Astrocyte of the cerebellum (primary cell): ENCODE results near the gene MLLT1.

ENCODE experiments used
- DNase-seq: peaks from one replicate; pipeline ENCODE4 v3.0.0-alpha.2; 2011; ENCODE audit warnings: low read depth
- H3K4me3 ChIP-seq: 2 replicates; pipeline ENCODE4 v1.5.1; 2011; ENCODE audit warnings: mild to moderate bottlenecking, low read depth, low read length, moderate library complexity
- in situ Hi-C: cut with HindIII; loops from 2 replicates; pipeline ENCODE4 v1.10.0; 2017; ENCODE audit warnings: low sequenced_read_pairs
- TF ChIP-seq, protein P1 (sequence below): IDR thresholded peaks from 2 replicates; pipeline ENCODE4 v1.5.1; 2012; ENCODE audit warnings: low read length, low read depth, moderate library complexity, mild to moderate bottlenecking; ENCODE audit errors: missing control alignments

MLLT1 gene

DNA sequence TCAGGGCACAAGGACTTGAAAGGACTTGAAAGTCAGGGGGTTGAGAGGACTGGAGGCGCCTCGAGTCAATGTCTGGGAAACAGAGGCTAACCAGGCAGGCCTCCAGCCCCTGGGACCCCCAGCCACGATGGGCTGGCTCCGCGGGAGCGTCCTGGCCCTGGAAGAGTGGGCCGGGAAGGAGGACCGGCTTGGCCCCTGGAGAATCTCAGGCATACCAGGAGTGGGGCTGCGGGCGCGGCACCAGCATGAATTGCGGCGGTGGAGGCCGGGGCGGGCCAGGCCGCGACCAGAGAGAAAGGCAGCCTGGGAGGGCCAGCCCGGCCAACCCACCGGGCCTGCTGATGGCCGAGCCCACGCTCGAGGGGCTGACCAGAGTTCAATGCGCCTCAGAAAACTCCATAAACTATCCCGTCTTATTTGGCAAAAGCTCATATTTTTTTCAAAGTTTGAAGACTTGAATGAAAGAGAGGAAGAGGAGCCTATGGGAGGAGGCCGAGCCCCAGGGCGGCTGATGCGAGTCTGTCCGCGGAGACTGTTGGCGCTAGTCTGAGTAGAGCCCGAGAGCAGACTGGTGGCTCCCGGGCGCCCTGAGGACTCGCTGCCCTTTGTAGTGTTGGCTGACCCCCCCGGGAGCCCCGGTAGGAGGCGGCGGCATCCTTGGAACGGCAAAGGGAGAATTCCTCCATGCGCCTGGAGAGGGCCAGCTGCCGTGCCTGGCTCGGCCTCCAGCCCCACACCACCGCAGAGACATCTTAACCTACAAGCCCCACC is 68.0 kb downstream of the MLLT1 start:
- in situ Hi-C loops, result no loop called here
- DNase-seq, result no peak
- TF ChIP-seq, protein P1, sequence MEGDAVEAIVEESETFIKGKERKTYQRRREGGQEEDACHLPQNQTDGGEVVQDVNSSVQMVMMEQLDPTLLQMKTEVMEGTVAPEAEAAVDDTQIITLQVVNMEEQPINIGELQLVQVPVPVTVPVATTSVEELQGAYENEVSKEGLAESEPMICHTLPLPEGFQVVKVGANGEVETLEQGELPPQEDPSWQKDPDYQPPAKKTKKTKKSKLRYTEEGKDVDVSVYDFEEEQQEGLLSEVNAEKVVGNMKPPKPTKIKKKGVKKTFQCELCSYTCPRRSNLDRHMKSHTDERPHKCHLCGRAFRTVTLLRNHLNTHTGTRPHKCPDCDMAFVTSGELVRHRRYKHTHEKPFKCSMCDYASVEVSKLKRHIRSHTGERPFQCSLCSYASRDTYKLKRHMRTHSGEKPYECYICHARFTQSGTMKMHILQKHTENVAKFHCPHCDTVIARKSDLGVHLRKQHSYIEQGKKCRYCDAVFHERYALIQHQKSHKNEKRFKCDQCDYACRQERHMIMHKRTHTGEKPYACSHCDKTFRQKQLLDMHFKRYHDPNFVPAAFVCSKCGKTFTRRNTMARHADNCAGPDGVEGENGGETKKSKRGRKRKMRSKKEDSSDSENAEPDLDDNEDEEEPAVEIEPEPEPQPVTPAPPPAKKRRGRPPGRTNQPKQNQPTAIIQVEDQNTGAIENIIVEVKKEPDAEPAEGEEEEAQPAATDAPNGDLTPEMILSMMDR, result no peak
- no peak overlapping the region for H3K4me3 ChIP-seq

DNA sequence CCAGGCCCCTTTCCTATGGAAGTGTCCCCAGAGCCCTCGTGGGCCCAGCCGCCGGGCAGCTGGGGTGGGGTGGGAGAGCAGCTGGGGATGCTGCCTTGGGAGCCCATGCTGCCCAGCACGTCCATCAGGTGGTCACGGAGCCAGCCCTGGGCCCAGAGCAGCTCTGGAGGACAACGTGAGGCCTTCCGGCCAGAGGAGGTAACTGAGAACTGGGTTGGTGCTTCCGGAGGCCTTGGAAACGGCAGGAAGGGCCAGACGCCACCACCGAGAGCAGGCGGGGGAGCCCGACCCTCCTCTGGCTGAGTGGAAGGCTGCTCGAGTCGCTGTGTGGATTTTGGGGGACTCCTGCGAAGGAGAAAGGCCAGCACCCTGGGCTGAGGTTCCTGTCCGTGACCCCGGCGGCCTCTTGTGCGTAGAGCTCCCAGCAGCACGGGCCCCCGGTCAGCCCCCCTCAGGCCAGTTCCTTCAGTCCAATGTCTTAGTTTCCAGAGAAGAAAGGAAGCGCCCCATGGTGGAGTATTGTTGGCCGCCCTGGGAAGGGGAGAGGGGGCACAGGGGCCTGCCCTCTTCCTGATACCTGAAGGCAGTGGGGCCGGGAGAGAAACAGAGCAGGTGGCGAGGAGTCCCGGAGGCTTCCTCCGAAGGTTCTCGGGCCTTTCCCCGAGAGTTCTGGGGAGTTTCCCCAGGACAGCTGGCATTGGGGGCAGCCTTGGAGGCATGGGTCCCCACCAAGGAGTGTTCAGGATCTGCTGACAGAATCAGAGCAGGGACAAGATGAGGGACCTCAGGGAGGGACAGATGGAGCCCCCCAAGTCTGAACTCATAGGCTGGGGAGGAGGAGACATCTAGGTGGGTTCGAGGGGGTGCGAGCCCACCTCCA is 68.8 kb downstream of the MLLT1 start:
- no peak for DNase-seq
- TF ChIP-seq, protein P1, result no peak
- no peak overlapping the region for H3K4me3 ChIP-seq
- in situ Hi-C loops, result no loop called here

DNA sequence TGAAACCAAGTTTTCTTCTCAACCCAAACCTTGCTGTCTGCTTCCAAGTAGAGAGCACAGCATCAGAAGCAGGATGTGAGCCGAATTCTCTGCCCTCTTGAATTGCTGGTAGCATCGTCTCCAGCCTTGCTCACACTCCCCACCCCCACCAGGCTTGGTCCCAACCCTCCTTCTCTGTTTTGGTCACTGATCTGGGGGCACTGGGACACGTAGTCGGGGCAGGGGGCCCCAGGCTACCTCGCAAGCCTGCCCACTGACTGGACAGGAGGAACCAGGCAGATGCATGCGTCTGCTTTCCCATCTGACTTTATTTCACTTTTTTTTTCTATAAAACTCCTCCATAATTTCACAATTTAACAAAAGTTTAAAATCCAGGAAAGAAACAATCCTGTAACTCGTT is 69.7 kb downstream of the MLLT1 start:
- no peak for DNase-seq
- H3K4me3 ChIP-seq, result no peak overlapping the region
- in situ Hi-C loops, result no loop called here
- TF ChIP-seq, protein P1, result no peak

DNA sequence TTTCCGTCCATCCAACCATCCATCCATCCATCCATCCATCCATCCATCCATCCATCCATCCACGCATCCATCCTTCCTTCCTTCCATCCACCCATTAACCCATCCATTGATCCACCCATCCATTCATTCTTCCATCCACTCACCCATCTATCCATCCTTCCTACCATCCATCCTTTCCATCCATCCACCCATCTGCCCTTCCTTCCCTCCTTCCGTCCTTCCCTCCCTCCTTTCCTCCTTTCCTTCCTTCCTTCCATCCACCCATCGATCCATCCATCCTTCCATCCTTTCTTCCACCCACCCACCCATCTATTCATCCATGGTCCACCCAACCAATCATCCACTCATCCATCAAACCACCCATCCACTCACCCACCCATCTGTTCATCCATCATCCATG is 70.1 kb downstream of the MLLT1 start:
- TF ChIP-seq, protein P1, result no peak
- H3K4me3 ChIP-seq, result no peak overlapping the region
- in situ Hi-C loops, result no loop called here
- DNase-seq, result no peak

DNA sequence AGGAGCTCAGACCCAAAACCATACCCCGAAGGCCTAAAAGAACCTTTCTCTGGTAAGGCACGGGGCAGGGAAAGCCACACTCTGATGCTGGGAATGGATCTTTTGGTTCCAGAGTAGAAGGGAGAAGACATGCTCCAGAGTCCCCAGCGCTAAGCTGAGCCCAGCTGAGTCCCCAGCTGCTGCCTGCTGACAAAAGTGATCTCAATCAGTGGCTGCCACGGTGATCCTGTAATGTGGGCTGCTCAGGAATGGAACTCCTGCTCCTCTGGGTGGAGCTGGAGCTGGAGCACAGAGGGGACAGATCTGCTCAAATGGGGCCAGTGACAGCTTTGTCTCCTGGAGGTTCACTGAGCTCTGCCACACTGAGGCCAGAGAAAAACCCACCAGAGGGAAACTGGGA is 70.5 kb downstream of the MLLT1 start:
- DNase-seq, result no peak
- TF ChIP-seq, protein P1, result no peak
- H3K4me3 ChIP-seq, result no peak overlapping the region
- in situ Hi-C loops, result no loop called here

DNA sequence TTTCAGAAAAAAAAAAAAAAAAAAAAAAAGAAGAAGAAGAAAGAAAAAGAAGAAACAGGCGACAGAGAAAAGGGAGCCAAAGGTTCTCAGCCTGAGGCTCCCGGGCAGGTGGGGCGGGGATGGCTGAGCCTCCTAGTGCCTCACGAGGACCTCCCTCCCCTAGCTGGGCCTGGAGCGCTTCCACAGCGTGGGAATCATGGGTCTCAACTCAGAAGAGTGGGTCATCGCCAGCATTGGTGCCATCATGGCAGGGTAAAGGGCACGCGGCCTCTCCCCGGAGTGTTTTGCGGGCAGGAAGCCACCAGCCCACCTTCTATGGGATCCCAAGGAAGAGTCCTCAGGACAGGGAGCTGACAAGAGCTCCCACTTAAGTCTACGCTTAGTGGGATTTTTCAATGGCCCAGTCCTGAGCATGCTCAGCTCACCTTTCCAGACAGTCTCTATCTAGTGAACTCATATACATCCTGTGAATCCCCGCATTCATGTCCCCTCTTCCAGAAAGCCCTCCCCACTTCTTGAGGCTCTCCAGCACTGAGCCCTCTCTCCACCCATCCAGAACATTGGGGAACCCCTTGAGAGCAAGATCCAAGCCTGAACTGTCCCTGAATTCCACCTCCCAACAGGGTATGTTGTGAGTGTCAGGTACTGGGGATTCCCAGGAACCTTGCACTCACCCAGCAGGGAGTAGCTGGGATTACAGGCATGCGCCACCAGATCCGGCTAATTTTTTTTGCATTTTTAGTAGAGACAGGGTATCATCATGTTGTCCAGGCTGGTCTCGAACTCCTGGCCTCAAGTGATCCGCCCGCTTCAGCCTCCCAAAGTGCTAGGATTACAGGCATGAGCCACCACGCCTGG is 74.7 kb downstream of the MLLT1 start:
- DNase-seq, result no peak
- no peak overlapping the region for H3K4me3 ChIP-seq
- TF ChIP-seq, protein P1, result no peak
- in situ Hi-C loops, result no loop called here
